KBM-7 (cell line): ENCODE measurements around the gene AUH.

Source experiments
- DNase-seq: peaks from one replicate; pipeline ENCODE4 v3.0.0-alpha.2; 2015
- in situ Hi-C: fragments of 300-500 bp; cut with MboI; formaldehyde crosslinking; loops from 2 replicates; pipeline ENCODE4 v1.14.3; 2020; ENCODE audit warnings: low sequenced_read_pairs, low pct_unique_long_range_greater_than_20kb, mixed read lengths

The AUH gene

DNA sequence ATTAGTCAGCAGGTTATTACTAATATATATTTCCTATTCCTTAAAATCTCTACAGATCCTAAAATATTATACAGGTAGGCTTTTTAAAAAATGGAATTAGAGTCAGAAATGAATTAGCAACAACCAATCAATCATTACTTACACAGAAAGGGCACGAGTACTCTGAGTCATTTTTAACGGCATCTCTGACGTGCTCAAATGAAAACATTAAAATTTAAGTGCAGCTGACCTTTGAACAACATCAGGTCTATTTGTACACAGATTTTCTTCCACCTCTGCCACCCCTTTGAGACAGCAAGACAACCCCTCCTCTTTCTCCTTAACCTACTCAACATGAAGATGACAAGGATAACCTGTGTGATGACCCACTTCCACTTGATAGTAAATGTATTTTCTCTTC, 19.1 kb downstream of the AUH start:
- in situ Hi-C loops, result no loop called here
- no peak for DNase-seq

DNA sequence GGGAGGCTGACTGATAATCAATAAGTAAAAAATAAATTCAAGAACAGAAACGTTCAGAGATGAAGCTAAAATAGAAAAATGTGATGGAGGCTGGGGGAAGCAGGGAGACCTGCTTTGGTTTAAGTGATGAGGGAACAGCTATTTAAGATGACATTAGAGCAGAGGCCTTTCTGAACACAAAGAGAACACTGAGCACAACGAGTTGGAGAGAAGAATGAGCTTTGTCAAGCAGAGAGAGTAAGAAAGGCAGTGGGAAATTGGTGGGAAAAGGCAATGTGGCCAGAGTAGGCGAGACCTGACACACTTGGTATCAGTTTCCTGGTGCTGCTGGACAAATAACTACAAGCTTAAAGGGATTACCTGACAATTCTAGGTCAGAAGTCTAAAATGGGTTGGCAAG, 20.0 kb downstream of the AUH start:
- in situ Hi-C loops, result no loop called here
- DNase-seq, result no peak

GRCh38 chr9:91341258-91341746, 20.4 kb downstream of the AUH start:
- DNase-seq, result no peak
- in situ Hi-C loops, result no loop called here

DNA sequence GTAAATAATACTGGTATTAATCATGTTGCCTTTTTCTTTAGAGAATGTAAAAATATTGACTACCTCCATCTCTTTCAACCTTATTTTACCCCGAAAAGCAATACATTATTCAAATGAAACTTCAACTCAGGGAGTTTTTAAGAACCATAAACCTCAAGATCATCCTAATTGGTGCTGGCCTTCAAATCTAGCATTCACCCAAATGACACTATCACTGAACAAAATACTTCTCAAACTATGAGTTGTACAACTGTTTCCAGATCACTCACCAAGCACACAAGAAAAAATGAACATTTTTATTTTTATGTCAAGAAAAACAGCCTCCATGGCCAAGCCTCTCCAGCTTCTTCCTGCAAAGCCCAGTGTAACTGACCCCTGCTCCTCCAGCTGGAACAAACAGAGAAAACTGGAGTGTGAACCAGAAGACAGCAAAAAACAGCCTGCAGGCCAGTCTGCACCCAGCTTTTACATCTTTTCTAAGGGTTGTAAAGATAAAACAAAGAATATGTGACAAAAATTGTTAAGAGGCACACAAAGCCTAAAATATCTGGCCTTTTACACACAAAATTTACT, 21.2 kb downstream of the AUH start:
- in situ Hi-C loops, result no loop called here

GRCh38 chr9:91338681-91339080, 23.0 kb downstream of the AUH start:
- in situ Hi-C loops, result no loop called here
- DNase-seq, result no peak

More for the DNA sequence above, 21.2 kb downstream of the AUH start:
- DNase-seq, result no peak

GRCh38 chr9:91336786-91337185, 24.9 kb downstream of the AUH start:
- in situ Hi-C loops, result no loop called here

GRCh38 chr9:91334053-91334452, 27.7 kb downstream of the AUH start:
- no peak for DNase-seq
- in situ Hi-C loops, result no loop called here

More at GRCh38 chr9:91336786-91337185, 24.9 kb downstream of the AUH start:
- no peak for DNase-seq

GRCh38 chr9:91333551-91333950, 28.2 kb downstream of the AUH start:
- in situ Hi-C loops, result no loop called here
- no peak for DNase-seq

- DNase-seq, result peak; percentile 24
- in situ Hi-C loops, result no loop called here
Observed at GRCh38 chr9:91332546-91333231, 29.0 kb downstream of the AUH start.

DNA sequence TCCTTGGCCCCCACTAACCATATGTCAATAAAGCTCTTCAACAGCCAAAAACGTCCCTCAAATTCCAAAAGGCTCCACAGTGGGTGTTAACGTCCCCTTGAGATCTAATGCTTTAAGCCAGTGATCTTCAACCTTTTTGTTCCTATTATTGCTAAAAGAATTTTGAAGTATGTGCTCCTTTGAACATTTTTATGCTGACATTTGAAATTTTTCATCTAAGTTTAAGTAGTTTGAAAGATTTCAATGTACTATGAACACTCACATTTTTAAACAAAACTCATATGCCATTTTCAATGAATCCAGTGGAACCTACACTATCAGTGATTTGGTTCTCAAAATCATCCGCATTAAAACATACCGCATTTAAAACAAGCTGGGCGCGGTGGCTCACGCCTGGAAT, 29.9 kb downstream of the AUH start:
- DNase-seq, result no peak
- in situ Hi-C loops, result no loop called here

- in situ Hi-C loops, result no loop called here
- no peak for DNase-seq
Observed at GRCh38 chr9:91328186-91328585, 33.5 kb downstream of the AUH start.

- in situ Hi-C loops, result no loop called here
- no peak for DNase-seq
Observed at GRCh38 chr9:91321691-91322090, 40.0 kb downstream of the AUH start.

DNA sequence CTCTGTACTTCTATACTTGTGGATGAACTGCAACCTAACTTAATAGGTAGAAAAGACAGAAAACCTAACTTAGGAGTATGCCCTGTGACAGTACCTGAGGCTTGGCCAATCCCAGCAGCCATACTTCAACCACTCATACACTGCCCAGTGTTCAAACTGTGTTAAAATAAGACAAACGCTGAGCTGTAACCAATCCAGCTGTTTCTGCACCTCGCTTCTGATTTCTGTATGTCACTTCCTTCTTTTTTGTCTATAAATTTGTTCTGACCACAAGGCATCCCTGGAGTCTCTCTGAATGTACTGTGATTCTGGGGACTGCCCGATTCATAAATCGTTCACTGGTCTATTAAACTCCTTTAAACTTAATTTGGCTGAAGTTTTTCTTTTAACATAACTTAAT, 41.4 kb downstream of the AUH start:
- in situ Hi-C loops, result no loop called here

DNA sequence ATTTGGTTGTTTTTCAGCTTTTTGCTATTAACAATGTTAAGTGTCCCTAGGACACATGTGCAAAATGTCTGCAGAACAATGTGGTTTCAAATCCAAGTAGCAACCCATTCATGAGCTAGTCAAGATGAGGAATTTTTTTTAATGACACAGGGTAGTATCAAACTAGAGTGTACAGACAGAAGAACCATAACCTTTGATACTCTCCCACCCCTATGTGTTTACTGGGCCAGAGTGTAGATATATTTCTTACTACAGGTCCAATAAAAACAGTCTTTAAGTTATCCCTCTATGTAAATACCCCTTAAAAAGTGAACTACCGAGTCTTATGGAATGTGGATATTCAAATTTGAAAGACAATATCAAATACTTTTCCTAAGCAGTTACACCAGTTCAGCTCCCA, 45.6 kb downstream of the AUH start:
- in situ Hi-C loops, result no loop called here
- DNase-seq, result no peak

More for the DNA sequence above, 41.4 kb downstream of the AUH start:
- DNase-seq, result peak; percentile 59

DNA sequence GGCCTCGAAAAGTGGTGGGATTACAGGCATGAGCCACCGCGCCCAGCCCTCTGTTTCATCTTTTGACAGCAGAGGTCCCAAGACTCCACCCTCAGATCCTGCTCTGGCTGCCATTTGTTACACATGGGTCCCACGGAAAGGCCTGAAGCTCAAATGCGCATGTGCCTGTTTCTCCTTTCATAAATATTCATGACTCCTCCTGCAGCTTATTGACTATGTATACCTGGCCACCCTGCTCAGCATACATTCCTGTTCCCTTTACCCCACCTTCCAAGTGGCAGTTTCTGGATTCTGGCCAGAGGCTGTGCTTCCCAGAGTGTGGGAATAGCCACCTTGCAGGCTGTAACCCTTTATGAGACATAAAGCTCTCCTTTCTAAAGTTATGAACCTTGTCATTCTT, 46.5 kb downstream of the AUH start:
- in situ Hi-C loops, result no loop called here
- no peak for DNase-seq

- no peak for DNase-seq
- in situ Hi-C loops, result no loop called here
Observed at GRCh38 chr9:91312717-91313325, 48.9 kb downstream of the AUH start.

GRCh38 chr9:91310037-91310436, 51.7 kb downstream of the AUH start:
- DNase-seq, result no peak
- in situ Hi-C loops, result no loop called here

DNA sequence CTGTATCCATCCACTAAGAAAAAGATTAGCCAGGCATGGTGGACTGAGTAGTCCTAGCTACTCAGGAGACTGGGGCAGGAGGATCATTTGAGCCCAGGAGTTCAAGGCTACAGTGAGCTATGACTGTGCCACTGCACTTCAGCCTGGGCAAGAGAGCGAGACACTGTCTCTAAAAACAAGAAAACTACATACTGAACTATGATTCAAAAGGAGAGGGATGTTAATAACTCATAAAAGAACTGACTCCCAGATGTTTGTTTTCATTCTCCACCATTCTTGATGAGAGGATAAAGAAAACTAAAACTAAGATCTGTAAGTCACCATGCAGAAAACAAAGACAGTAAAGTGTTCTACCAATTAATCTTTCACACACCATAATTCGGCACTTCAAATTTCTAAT, 53.5 kb downstream of the AUH start:
- DNase-seq, result no peak
- in situ Hi-C loops, result no loop called here

- in situ Hi-C loops, result no loop called here
- DNase-seq, result no peak
Observed at GRCh38 chr9:91307279-91307678, 54.4 kb downstream of the AUH start.

GRCh38 chr9:91306296-91306630, 55.5 kb downstream of the AUH start:
- in situ Hi-C loops, result no loop called here
- no peak for DNase-seq
